ENCODE data around the gene CMYA5.

Gene CMYA5

DNA sequence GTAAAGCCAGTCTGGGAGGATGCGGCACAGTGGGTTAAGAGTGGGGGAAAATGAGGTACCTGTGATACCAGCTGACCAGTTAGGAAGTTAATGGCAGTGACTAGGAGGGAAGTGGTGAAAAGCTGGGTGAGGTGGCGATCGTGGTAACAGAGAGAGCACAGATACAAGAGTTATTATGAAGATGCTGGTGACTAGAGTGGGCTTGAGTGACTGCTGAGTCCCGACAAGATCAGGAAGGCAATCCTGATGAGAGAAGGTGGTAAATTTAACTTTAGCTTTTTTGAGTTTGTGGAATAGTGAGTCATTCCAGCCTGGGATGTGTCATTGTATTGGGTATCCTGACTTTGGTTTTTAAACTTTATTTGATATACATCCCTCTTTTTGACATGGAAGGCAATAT is 38.8 kb downstream of the CMYA5 start:
- H3K4me2 ChIP-seq (ENCODE audit: low read depth, low read length), result no peak overlapping the region
- H3K27me3 ChIP-seq (replicated peaks; ENCODE audit: insufficient read depth, low read length), result no peaks in the 10 kb centered on the region
- no peaks in the 10 kb centered on the region for H3K9me3 ChIP-seq (replicated peaks; ENCODE audit: insufficient read depth, low read length)
- H2AFZ ChIP-seq (ENCODE audit: low read length), result no peak overlapping the region
- DNase-seq, result no peak
- no peaks in the 10 kb centered on the region for H4K20me1 ChIP-seq (ENCODE audit: insufficient read depth, low read length)
- no peaks in the 10 kb centered on the region for H3K4me1 ChIP-seq (ENCODE audit: low read length)
- no peaks in the 10 kb centered on the region for H3K9me2 ChIP-seq (replicated peaks; ENCODE audit: insufficient read depth, low read length)
- no peak overlapping the region for H3K27ac ChIP-seq (ENCODE audit: low read length)
- no peaks in the 10 kb centered on the region for H3K36me3 ChIP-seq (replicated peaks; ENCODE audit: insufficient read depth, low read length)
- no peaks in the 10 kb centered on the region for H3F3A ChIP-seq (ENCODE audit: insufficient read depth, low read length)
- H3K9ac ChIP-seq (ENCODE audit: low read length), result no peak overlapping the region
- TF ChIP-seq, protein P1, sequence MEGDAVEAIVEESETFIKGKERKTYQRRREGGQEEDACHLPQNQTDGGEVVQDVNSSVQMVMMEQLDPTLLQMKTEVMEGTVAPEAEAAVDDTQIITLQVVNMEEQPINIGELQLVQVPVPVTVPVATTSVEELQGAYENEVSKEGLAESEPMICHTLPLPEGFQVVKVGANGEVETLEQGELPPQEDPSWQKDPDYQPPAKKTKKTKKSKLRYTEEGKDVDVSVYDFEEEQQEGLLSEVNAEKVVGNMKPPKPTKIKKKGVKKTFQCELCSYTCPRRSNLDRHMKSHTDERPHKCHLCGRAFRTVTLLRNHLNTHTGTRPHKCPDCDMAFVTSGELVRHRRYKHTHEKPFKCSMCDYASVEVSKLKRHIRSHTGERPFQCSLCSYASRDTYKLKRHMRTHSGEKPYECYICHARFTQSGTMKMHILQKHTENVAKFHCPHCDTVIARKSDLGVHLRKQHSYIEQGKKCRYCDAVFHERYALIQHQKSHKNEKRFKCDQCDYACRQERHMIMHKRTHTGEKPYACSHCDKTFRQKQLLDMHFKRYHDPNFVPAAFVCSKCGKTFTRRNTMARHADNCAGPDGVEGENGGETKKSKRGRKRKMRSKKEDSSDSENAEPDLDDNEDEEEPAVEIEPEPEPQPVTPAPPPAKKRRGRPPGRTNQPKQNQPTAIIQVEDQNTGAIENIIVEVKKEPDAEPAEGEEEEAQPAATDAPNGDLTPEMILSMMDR (IDR thresholded peaks at IDR 0.05; ENCODE audit: low read length), result no peak
- no peak for TF ChIP-seq EZH2phosphoT487 (IDR thresholded peaks at IDR 0.05; ENCODE audit: low read length)
- TF ChIP-seq EZH2 (optimal IDR thresholded peaks at IDR 0.05; ENCODE audit: low read depth, low read length), result no peak
- no peaks in the 10 kb centered on the region for H3K79me2 ChIP-seq (ENCODE audit: low read length)
- H3K4me3 ChIP-seq (ENCODE audit: low read length), result no peak overlapping the region

DNA sequence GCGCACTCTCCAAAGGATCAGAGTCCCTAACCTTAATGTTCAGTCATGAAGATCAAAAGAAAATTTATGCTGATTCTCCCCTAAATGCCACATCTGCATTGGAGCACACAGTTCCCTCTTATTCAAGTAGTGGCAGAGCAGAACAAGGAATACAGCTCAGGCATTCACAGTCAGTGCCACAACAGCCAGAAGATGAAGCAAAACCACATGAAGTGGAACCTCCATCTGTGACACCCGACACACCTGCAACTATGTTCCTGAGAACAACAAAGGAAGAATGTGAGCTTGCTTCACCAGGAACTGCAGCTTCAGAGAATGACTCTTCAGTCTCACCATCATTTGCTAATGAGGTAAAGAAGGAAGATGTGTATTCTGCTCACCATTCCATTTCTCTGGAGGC is 40.0 kb downstream of the CMYA5 start:
- Histone ChIP-seq H3K27ac (ENCODE audit: low read length) (no peak overlapping the region), H2AFZ (ENCODE audit: low read length) (no peak overlapping the region), H3K36me3 (replicated peaks; ENCODE audit: insufficient read depth, low read length) (no peaks in the 10 kb centered on the region), H3K79me2 (ENCODE audit: low read length) (no peaks in the 10 kb centered on the region), H3K4me3 (ENCODE audit: low read length) (no peak overlapping the region), H4K20me1 (ENCODE audit: insufficient read depth, low read length) (no peaks in the 10 kb centered on the region), H3K9me3 (replicated peaks; ENCODE audit: insufficient read depth, low read length) (no peaks in the 10 kb centered on the region), H3K9me2 (replicated peaks; ENCODE audit: insufficient read depth, low read length) (no peaks in the 10 kb centered on the region), H3F3A (ENCODE audit: insufficient read depth, low read length) (no peaks in the 10 kb centered on the region), H3K4me2 (ENCODE audit: low read depth, low read length) (no peak overlapping the region), H3K9ac (ENCODE audit: low read length) (no peak overlapping the region), H3K4me1 (ENCODE audit: low read length) (no peaks in the 10 kb centered on the region), H3K27me3 (replicated peaks; ENCODE audit: insufficient read depth, low read length) (no peaks in the 10 kb centered on the region)
- DNase-seq, result no peak
- TF ChIP-seq, protein P1 (IDR thresholded peaks at IDR 0.05; ENCODE audit: low read length), result no peak
- no peak for TF ChIP-seq EZH2 (optimal IDR thresholded peaks at IDR 0.05; ENCODE audit: low read depth, low read length)
- no peak for TF ChIP-seq EZH2phosphoT487 (IDR thresholded peaks at IDR 0.05; ENCODE audit: low read length)

DNA sequence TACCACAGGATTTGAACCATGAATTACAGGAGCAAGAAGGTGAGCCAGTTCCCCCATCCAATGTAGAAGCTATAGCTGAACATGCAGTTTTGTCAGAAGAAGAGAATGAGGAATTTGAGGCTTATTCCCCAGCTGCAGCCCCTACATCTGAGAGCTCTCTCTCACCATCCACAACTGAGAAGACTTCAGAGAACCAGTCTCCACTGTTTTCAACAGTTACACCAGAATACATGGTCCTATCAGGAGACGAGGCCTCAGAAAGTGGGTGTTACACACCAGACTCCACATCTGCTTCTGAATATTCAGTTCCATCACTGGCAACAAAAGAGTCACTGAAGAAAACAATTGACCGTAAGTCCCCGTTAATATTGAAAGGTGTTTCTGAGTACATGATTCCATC is 40.9 kb downstream of the CMYA5 start:
- Histone ChIP-seq H3K27me3 (replicated peaks; ENCODE audit: insufficient read depth, low read length) (no peaks in the 10 kb centered on the region), H4K20me1 (ENCODE audit: insufficient read depth, low read length) (no peaks in the 10 kb centered on the region), H3K27ac (ENCODE audit: low read length) (no peak overlapping the region), H3K4me3 (ENCODE audit: low read length) (no peak overlapping the region), H3K4me1 (ENCODE audit: low read length) (no peaks in the 10 kb centered on the region), H3K79me2 (ENCODE audit: low read length) (no peaks in the 10 kb centered on the region), H3K36me3 (replicated peaks; ENCODE audit: insufficient read depth, low read length) (no peaks in the 10 kb centered on the region), H3K4me2 (ENCODE audit: low read depth, low read length) (no peak overlapping the region), H3K9ac (ENCODE audit: low read length) (no peak overlapping the region), H3K9me2 (replicated peaks; ENCODE audit: insufficient read depth, low read length) (no peaks in the 10 kb centered on the region), H3K9me3 (replicated peaks; ENCODE audit: insufficient read depth, low read length) (no peaks in the 10 kb centered on the region), H2AFZ (ENCODE audit: low read length) (no peak overlapping the region), H3F3A (ENCODE audit: insufficient read depth, low read length) (no peaks in the 10 kb centered on the region)
- TF ChIP-seq, protein P1 (IDR thresholded peaks at IDR 0.05; ENCODE audit: low read length), result no peak
- TF ChIP-seq EZH2phosphoT487 (IDR thresholded peaks at IDR 0.05; ENCODE audit: low read length), result no peak
- no peak for TF ChIP-seq EZH2 (optimal IDR thresholded peaks at IDR 0.05; ENCODE audit: low read depth, low read length)
- DNase-seq, result no peak

Data from MM.1S (cell line).